ENCODE measurements around the gene ATP8A2.
"Not testable (repeated sequence)": the region's sequence is repeated elsewhere in the genome, so short reads cannot be mapped to it uniquely, and the experiment has no call there.

ATP8A2 gene

GRCh38 chr13:25939961-25940687, 568.4 kb downstream of the ATP8A2 start:
- no peak for DNase-seq

- no peak for DNase-seq
Observed at GRCh38 chr13:25943081-25943480, 571.3 kb downstream of the ATP8A2 start.

DNA sequence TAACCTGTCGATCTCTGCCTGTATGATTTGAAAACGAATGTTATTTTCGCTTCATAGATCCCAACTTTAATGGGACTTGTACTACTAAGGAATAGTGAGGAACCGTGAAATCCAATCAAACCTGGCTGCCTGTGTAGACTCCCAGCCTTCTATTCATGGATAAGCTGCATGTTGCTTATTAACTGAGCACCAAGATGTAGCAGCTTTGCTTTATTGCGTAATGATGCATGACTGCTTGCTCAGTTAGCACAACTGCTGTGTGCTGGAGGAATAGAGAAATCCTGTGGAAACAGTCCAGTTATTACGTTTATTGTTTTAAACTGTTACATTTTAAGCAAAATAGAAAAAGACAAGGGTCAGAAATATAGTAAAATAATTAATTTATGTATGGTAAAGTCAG, 571.9 kb downstream of the ATP8A2 start:
- no peak for DNase-seq

GRCh38 chr13:25945596-25945995, 573.8 kb downstream of the ATP8A2 start:
- no peak for DNase-seq

DNA sequence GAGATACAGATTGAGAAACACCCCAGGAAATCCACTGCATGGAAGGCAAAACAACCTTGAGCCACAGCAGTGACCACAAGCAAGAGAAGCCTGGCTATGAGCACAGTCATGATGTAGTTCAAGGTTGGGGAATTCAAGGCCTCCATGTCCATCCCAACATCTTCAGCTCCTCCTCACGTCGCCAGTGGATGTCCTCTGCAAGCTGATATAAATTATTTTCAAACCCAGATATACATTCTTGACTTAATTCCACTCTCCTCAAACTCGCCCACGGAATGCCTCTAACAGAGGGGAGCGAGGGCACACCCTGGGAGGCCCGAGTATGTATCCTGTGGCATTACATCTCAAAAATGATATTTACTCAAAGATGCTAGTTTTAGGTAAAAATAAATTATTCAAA, 574.5 kb downstream of the ATP8A2 start:
- DNase-seq, result no peak

DNA sequence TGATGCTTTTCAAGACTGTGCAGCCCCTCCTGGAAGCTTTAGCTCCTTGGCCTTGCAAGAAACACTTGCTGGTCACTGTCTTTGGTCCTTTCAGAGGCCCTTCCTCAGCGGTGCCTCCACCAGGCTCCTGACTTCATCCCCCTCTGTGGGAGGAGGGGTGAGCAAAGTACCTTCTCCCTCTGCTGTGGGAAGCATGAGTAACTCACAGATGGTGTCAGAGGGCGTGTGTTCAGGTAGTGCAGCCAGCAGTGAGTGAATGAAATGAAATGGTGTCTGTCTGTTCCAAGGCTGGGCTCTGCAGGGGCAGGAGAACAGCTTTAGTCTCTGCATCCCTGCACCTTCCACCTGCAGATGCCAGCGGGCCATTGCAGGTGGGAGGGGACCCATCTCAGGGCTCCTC, 577.1 kb downstream of the ATP8A2 start:
- DNase-seq, result no peak

DNA sequence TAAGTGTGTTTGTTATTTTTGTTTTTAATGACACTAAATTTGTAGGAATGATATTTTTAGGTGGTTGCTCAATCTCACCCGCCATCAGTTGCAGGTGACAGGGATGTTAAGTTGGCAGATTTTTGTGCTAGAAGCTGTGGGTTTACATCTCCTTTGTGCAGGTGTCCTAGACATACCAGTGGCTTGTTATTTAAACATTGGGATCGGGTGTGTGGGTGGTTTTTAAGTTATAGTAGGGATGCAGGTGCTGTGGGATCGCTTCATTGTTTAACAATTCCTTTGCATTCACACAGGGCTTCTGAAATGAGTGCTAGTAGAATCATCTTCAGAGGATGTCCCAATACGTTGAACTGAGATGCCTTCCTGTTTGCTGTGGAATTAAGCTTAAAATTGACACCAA, 580.1 kb downstream of the ATP8A2 start:
- no peak for DNase-seq

DNA sequence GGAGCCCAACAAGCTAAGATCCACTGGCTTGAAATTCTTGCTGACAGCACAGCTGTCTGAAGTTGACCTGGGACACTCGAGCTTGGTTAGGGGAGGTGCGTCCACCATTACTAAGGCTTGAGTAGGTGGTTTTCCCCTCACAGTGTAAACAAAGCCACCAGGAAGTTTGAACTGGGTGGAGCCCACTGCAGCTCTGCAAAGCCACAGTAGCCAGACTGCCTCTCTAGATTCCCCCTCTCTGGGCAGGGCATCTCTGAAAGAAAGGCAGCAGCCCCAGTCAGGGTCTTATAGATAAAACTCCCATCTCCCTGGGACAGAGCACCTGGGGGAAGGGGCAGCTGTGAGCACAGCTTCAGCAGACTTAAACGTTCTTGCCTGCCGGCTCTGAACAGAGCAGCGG, 582.3 kb downstream of the ATP8A2 start:
- not testable (repeated sequence) for DNase-seq

DNA sequence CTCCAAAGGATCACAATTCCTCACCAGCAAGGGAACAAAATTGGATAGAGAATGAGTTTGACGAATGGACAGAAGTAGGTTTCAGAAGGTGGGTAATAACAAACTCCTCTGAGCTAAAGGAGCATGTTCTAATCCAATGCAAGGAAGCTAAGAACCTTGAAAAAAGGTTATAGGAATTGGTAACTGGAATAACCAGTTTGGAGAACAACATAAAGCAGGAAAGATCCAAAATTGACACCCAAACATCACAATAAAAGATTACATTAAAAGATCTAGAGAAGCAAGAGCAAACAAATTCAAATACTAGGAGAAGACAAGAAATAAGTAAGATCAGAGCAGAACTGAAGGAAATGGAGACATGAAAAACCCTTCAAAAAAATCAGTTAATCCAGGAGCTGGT, 583.2 kb downstream of the ATP8A2 start:
- DNase-seq, result not testable (repeated sequence)

DNA sequence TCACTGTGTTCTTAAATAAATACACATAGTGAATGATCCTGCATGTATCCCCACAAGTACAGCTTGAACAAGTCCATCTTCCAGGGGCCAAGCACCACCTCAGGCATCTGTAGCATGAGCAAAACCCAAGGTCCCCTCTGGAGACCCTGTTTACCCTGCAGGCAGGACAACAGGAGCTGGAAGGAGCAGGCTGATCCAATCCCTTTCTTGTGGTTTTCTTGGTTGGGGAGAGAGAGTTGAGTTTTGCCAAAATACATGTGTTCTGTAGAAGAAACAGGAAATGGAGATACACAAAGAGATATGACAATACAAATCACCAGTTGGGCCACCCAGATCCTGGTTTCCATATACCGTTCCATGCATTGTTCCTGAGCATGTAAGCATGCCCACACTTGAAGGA, 587.2 kb downstream of the ATP8A2 start:
- no peak for DNase-seq

DNA sequence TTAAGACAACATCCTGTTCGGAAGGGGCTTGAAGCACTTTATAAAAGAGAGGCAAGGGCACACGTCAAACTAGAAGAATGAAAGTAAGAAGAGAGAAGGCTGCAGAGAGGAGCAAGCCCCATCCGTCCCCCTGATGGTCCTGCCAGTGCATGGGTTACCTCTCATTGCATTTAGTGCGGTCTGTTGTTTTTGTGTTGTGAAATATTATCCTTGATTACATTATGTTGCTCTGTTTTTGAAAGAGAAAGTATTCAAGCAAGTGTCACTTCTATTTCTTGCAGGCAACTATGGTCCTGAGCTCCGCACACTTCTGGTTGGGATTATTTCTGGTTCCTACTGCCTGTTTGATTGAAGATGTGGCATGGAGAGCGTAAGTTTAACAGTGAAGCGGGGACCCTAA, 589.5 kb downstream of the ATP8A2 start:
- DNase-seq, result no peak

DNA sequence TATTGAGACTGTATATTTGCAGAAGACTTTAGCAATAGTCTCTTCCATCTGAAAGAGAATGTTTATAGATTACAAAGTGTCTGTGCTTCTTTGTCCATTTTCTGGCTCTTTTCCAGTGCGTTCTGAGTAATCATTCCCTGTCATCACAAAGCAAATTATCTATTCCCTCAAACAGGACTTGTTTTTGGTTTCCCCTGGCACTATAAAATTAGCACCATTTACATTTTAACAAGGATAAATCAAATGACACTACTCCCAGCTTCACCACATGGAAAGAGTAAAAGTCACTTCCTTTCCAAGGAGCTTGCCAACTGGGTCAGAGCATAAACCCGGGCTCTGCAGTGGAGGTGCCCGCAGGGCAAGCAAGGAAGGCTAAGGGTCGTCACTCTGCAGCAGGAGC, 591.9 kb downstream of the ATP8A2 start:
- DNase-seq, result no peak

DNA sequence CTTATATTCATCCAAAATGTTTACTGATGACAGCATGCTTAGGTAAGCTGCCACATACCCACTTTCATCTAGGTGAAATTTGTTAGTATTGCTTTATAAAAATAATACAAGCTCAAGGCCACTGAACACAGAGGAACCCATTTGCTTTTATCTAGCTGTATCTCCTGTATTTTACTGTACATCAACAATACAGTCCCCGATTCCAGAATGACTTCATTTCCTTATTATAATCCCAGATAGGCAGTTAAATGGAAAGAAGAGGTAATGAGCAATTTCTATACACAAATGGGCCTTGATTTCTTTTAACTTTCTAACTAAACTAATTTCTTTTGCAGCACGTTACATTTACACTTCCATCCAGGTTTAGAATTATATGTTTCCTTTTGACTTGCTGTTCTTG, 593.8 kb downstream of the ATP8A2 start:
- DNase-seq, result no peak

DNA sequence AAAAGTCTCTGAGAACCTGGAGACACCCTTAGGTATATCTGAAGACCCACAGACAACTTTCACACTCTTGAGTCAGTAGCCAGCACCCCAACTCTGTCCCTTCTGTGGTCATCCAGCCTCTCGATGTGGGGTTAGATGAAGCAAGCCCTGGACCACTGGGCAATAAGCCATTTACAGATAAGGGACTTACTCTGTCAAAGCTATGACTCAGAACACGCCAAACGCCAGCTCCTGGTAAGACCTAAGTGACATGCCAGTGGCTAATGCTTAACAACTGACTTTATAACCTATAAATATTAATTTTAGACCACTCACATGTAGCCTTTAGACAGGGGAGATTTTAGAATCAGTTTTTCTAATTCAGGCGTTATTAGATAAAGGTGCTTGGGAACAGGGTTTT, 594.3 kb downstream of the ATP8A2 start:
- DNase-seq, result no peak

DNA sequence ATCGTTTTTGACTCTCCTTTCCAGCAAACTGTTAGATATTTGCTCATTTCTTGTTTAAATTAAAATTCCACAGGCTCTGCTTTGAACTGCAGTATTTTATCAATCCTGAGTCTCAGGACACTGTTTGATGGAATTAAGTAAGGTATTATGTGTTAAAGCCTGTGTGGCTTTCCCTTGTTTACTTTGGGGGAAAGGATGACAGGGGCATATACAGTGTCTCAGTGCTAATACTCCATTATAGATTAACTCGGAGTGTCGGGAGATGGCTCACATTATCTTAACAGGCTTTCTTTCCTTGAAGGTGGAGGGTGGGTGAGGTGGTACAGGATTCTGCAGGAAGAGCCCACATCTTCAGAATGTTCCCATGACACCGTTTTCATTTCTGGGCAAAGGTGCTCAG, 595.4 kb downstream of the ATP8A2 start:
- no peak for DNase-seq

DNA sequence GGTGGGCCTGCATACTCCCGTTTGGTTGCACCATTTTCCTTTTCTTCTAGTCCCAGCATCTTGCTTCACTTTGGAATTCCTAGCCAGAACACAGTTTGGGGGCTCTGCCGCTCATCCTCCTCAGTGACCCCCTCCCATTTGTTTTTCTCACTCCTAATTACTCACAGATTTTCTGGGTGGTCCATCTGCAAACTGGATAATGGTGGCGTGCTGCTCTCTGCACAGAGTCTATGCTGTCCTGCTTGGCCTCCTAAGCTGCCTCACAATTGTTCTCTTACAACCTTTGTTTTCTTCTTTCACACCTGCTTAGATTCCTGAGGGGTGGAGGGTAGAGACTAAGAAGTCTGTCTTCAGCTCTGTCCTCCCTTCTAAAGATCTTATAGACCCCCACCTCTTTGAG, 599.3 kb downstream of the ATP8A2 start:
- no peak for DNase-seq

DNA sequence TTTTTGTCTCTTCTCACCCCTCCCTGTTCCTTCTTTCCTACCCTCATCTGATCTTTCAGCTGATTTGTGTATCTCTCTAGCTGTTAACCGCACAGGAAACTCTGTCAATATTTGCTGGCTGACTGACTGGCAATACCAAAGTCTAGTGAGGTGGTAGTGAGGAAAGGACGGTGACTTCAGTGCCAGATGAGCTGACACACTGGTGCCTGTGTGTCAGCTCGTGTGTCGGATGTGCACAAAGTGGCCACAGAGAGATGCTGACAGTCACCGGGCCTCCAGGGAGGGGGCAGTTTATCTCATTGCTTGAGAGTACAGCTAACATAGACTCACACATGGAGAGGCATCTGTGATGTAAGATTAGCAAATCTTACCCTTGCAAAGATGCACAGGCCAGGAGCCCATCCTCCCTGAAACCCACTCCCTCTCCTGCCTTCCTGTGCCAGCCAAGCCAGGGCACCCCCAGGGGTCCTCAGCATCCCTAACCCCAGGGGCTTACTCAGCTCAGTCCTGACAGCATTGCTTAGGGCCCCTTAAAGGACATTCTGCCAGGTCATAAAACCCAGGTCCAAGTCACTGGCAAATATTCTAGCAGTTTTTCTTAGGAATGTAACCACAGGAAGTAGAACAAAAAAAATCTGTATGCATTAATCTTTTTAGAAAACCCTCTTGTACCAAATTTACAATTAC, 599.8 kb downstream of the ATP8A2 start:
- no peak for DNase-seq

DNA sequence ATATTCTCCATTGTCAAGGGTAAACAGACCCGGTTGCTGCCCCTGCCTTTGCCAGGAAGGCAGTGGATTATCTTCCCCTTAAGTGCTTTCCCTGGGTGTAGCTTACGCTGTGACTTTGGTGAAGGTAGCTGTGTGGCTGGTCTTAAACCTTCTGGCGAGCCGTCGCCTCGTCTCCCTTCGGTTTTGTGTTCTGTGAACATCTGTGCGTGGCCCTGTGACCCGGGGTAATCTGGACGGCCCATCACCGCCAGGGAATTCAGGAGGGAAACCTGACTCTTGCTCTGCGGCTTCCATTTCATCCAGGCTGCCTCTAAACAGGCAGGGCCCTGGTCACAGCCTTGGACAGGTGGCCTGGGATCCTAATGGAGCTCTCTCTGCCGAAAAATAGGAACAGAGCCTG, 601.3 kb downstream of the ATP8A2 start:
- DNase-seq, result no peak

DNA sequence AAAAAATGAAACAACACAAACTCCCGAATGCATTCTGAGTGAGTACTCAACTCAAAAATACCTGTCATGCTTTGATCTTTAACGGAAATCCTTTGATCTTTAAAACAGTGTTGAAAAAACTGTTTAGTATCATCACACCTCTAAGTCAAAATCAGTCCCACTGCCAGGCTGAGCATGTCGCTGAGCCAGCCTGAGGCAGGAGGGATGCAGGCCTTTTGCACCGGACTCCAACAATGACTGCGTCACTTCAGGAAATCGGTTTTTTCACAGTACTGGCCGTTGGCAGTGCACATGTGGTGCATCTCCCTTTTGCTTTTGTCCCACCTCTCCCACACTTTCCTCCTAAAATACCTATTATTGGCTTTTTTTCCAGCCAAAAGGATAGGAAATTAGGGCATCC, 601.8 kb downstream of the ATP8A2 start:
- peak; percentile 10 for DNase-seq

DNA sequence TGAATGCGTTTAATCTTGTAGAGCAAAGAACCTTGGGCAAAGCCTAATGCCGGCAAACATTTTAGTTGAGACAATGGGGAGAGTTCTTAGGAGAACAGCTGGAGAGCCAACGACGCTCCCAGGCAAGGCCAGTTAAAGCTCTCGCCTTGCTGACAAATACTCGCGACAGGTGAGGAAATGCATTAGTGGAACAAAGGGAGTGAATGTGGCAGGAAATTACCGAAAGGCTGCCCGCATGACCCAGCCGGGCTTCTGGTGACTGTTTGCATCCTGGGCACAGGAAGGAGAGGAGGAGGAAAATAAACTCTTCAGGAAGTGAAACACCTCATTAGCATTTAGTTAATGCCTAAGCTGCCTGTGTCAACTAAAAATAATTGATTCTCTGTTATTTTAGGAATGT, 605.4 kb downstream of the ATP8A2 start:
- no peak for DNase-seq

GRCh38 chr13:25977671-25978070, 605.9 kb downstream of the ATP8A2 start:
- no peak for DNase-seq

DNA sequence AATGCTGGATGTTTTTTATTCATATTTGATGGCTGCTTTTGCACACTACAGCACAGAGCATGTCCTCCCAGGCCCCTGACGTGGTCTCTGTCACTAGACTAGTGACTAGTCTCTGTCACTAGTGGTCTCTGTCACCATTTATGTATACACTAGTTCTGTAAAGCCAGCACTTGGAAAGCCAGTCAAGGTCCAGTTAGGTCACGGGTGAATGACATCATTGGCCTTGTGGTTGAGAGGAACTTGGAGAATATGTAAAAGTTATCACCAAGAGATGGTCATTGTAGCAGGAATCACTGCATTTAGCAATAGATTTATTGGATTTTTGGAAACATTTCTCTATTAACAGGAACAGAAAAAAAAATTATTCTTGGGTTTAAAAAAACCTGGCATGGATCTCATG, 607.2 kb downstream of the ATP8A2 start:
- DNase-seq, result no peak

- no peak for DNase-seq
Observed at GRCh38 chr13:25979371-25979770, 607.6 kb downstream of the ATP8A2 start.

GRCh38 chr13:25980255-25980654, 608.5 kb downstream of the ATP8A2 start:
- DNase-seq, result peak; percentile 6

- no peak for DNase-seq
Observed at GRCh38 chr13:25981060-25981459, 609.3 kb downstream of the ATP8A2 start.

Measured in stimulated activated CD4-positive, alpha-beta T cell treated with anti-CD3 and anti-CD28 coated beads, Interleukin-15, amount 100 ng/mL, for 24 hours (primary cell).